ENCODE results near the gene PFKFB4.
"Not testable (repeated sequence)": the region's sequence is repeated elsewhere in the genome, so short reads cannot be mapped to it uniquely, and the experiment has no call there.

PFKFB4 gene

GRCh38 chr3:48555231-48555948, 1.2 kb downstream of the PFKFB4 start:
- no peak for TF ChIP-seq CTCF (IDR thresholded peaks at IDR 0.05; ENCODE audit: low read depth, low read length)
- DNase-seq (ENCODE audit: low read depth in 2 of 2), result no peak
- peak overlapping the region in 1 of 2 donors; percentile 75 for H3K4me3 ChIP-seq (replicated peaks in 1 of 2; ENCODE audit: low read depth in 2 of 2, low read length in 2 of 2)

- H3K4me3 ChIP-seq (replicated peaks in 1 of 2; ENCODE audit: low read depth in 2 of 2, low read length in 2 of 2), result no peak overlapping the region
- TF ChIP-seq CTCF (IDR thresholded peaks at IDR 0.05; ENCODE audit: low read depth, low read length), result no peak
- DNase-seq (ENCODE audit: low read depth in 2 of 2), result no peak
Measured at GRCh38 chr3:48553886-48554845, 2.4 kb downstream of the PFKFB4 start.

GRCh38 chr3:48553361-48553760, 3.2 kb downstream of the PFKFB4 start:
- no peak for TF ChIP-seq CTCF (IDR thresholded peaks at IDR 0.05; ENCODE audit: low read depth, low read length)
- H3K4me3 ChIP-seq (replicated peaks in 1 of 2; ENCODE audit: low read depth in 2 of 2, low read length in 2 of 2), result no peak overlapping the region
- no peak for DNase-seq (ENCODE audit: low read depth in 2 of 2)

DNA sequence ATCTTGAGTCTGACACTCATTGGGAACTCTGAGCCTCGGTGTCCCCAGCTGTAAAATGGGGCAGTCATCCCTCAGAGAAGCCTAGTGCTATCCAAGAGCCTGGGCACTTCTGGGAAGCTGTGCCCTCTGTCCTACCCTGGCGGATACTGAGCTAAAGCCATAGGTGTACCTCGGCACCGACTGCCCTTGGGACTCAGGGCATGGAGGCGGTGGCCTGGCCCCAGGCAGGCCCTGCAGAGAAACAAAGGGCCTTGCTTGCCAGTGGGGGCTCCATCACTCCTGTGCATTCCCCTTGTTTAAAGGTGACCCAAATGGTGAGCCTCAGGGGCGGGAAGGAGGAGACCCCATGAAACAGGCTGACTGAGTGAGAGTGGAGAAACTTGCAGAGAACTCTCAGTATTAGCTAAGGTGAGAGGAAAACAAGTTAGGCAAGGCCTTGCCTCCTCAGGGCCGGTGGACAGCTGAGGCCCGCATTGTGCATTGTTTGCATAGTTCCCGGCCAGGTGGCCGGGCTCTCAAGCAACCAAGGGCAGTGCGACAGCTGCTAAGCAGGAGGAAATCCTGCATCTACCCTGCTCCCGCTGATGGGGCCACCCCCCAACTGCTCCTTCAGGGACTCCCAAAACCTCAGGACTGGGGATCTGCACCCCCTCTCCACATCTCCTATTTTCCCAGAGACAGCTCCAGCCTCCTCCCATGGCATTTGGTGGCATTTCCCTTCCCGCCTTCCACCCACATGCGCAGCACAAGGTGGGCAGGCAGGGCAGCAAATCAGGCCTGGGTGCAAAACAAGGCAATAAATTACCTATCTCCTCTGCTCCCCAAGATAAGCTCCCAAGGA, 4.3 kb downstream of the PFKFB4 start:
- H3K4me3 ChIP-seq (replicated peaks in 1 of 2; ENCODE audit: low read depth in 2 of 2, low read length in 2 of 2), result no peak overlapping the region
- TF ChIP-seq CTCF (IDR thresholded peaks at IDR 0.05; ENCODE audit: low read depth, low read length), result no peak
- DNase-seq (ENCODE audit: low read depth in 2 of 2), result no peak

GRCh38 chr3:48551651-48552050, 5.0 kb downstream of the PFKFB4 start:
- not testable (repeated sequence) for DNase-seq (ENCODE audit: low read depth in 2 of 2); H3K4me3 ChIP-seq (replicated peaks in 1 of 2; ENCODE audit: low read depth in 2 of 2, low read length in 2 of 2)

- peak; percentile 95 for TF ChIP-seq CTCF (IDR thresholded peaks at IDR 0.05; ENCODE audit: low read depth, low read length)
- DNase-seq (ENCODE audit: low read depth in 2 of 2), result peak; percentile 78 to 85
- H3K4me3 ChIP-seq (replicated peaks in 1 of 2; ENCODE audit: low read depth in 2 of 2, low read length in 2 of 2), result no peak overlapping the region
Measured at GRCh38 chr3:48548729-48549705, 7.6 kb downstream of the PFKFB4 start.
